Sigmoid colon (tissue), 4 donors: ENCODE measurements around the gene RXFP4.

Experiments used
- EP300 ChIP-seq, 4 donors: sonication (generic); formaldehyde crosslinking; IDR thresholded peaks; one replicate each; pipeline ENCODE4 v1.6.1; 2017; ENCODE audit warnings: antibody characterized with exemption in 4 of 4
- POLR2A ChIP-seq, 2 donors: fragments of 450-650 bp; IDR thresholded peaks; one replicate each; pipeline ENCODE4 v1.6.1; 2016; ENCODE audit warnings: antibody characterized with exemption in 2 of 2, mild to moderate bottlenecking in 2 of 2, moderate library complexity in 2 of 2

DNA sequence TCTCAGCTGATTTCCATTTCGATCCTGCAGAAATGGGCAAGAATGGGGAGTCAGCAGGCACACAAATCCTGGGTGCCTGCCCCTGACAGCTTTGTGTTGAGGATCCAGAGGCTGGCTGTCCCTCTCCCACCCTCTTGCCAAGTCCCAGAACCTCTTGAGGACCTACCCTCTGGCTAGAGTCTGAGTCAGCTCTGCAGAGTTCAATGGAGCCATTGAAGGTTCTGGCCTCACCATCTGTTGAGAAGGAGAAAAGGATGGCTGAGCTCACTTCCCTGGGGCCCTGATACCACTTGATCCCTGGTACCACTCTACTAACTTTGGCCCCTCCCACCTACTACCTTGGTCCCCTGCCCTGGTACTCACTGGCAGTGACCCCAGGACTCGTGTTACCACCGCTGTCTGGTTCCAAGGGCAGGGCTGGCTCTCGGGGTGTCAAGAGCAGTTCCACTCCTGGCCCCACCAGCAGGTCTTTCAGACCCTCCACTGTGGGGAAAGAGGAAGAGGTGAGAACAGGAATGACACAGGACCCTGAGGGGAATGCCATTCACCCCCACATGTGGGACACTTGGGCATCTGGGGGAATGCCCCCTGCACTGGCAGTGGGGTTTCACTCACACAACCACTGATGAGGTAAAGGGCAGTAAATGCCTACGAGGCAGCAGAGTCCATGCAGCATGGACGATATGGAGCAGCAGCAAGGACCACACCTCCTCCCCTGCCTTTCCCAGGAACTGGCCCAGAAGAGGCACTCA, 10.5 kb downstream of the RXFP4 start:
- TF ChIP-seq POLR2A (IDR thresholded peaks at IDR 0.05), result no peak
- TF ChIP-seq EP300 (IDR thresholded peaks at IDR 0.05), result no peak
